AG10803 (cell line): ENCODE results near the gene ARID3A.
A peak's percentile ranks its signal among the peaks of the same experiment; 100 is the strongest.
"Not testable (repeated sequence)": the region's sequence is repeated elsewhere in the genome, so short reads cannot be mapped to it uniquely, and the experiment has no call there.

Experiments
- DNase-seq: peaks from one replicate; pipeline ENCODE4 v3.0.0; 2010; ENCODE audit warnings: low read depth
- H3K4me3 ChIP-seq: 2 replicates; pipeline ENCODE4 v1.5.1; 2011; ENCODE audit warnings: mild to moderate bottlenecking, low read length, control low read depth
- CTCF ChIP-seq: conservative IDR thresholded peaks from 2 replicates; pipeline ENCODE4 v1.5.1; 2011; ENCODE audit warnings: mild to moderate bottlenecking, low read length, control low read depth, inconsistent platforms

The ARID3A gene

GRCh38 chr19:952680-953444 lies 27.0 kb downstream of the ARID3A start:
- TF ChIP-seq CTCF: no peak
- no peak for DNase-seq
- no peak overlapping the region for H3K4me3 ChIP-seq

- no peak for DNase-seq
- H3K4me3 ChIP-seq: no peak overlapping the region
- no peak for TF ChIP-seq CTCF
These were observed 27.8 kb downstream of the ARID3A start for GRCh38 chr19:953445-954271.

GRCh38 chr19:954272-954671 lies 28.4 kb downstream of the ARID3A start:
- H3K4me3 ChIP-seq: no peak overlapping the region
- DNase-seq: no peak
- no peak for TF ChIP-seq CTCF

- TF ChIP-seq CTCF: no peak
- H3K4me3 ChIP-seq: no peak overlapping the region
- DNase-seq: no peak
These were observed 29.0 kb downstream of the ARID3A start for GRCh38 chr19:954672-955494.

- no peak for TF ChIP-seq CTCF
- H3K4me3 ChIP-seq: no peak overlapping the region
- no peak for DNase-seq
These were observed 30.2 kb downstream of the ARID3A start for GRCh38 chr19:955803-956765.

GRCh38 chr19:956766-957440 lies 31.1 kb downstream of the ARID3A start:
- TF ChIP-seq CTCF: no peak
- DNase-seq: peak; percentile 67
- no peak overlapping the region for H3K4me3 ChIP-seq

GRCh38 chr19:957578-957977 lies 31.7 kb downstream of the ARID3A start:
- not testable (repeated sequence) for DNase-seq

More at GRCh38 chr19:957578-957977, 31.7 kb downstream of the ARID3A start:
- not testable (repeated sequence) for H3K4me3 ChIP-seq
